A549 treated with Hydrocortisone at 1 μM for 4 hours (cell line): ENCODE measurements around the gene POGK. TPM values are rescaled to one million over a fixed set of nuclear protein-coding genes. Genes with fewer than 3 reads are reported as not detected.

ENCODE experiments used
- total RNA-seq: library from RNA; stranded (reverse); fragments of 200-300 nt; extraction: Qiagen RNA extraction; gene quantifications from 5 replicates; pipeline ENCODE4 v1.2.3, GENCODE V29; 2022

Gene POGK, protein sequence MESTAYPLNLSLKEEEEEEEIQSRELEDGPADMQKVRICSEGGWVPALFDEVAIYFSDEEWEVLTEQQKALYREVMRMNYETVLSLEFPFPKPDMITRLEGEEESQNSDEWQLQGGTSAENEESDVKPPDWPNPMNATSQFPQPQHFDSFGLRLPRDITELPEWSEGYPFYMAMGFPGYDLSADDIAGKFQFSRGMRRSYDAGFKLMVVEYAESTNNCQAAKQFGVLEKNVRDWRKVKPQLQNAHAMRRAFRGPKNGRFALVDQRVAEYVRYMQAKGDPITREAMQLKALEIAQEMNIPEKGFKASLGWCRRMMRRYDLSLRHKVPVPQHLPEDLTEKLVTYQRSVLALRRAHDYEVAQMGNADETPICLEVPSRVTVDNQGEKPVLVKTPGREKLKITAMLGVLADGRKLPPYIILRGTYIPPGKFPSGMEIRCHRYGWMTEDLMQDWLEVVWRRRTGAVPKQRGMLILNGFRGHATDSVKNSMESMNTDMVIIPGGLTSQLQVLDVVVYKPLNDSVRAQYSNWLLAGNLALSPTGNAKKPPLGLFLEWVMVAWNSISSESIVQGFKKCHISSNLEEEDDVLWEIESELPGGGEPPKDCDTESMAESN
- 24.4 to 34.2 TPM (median 28.3 TPM) in 5 replicates for total RNA-seq

DNA sequence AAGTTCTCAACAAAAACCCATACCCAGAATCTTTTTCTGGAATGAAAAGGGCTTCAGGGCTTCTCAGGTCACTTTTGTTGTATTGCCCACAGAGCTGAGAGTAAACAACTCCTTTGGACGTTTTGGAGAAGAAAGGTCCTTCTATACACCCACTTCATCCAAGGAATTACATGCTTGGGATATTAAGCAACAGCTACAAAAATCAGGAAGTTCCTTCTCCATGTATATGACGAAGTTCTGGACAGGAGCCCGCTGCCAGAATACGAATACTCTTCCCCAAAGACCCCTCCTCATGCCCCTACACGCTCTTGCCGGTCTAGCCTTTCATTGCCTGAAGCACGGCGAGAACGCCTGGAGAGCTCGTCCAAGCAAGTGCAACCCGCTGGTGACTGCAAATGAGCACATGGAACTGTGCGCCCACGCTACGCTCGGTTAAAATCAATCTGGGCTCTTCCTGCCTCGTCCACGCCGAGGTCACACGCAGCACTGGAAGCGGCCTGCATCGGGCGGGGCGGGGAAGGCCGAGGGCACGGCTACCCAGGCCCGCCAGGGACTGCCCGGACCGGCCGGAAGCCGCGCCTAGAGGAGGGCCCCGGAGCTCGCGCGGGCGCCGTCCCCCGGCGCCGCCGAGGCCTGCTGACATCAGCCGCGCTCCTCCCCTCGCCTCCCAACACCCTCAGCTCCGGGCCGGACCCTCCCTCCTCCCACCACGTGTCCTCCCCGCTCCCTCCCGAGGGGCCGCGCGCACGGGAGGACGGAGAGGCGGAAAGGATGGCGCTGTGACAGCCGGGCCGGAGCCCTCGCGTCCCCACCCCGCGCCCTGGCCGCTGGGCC is at the start of gene POGK:
TSS of gene POGK (plus strand) at position 710 of the 834 bp plus-strand sequence. CDS start 1,482 bp downstream, outside the sequence.

GRCh38 chr1:166875734-166876539 is 36.7 kb downstream of the POGK start, which contains the start of gene TADA1:
Gene TADA1 (minus strand): TSS chr1:166876264. CDS start chr1:166876233, 31 bp downstream.

Other genes starting within 250 kb of the POGK start
- 10.3 to 16.0 TPM (median 12.7 TPM) in 5 replicates for gene TADA1, start 36.8 kb downstream of the POGK start, total RNA-seq
- gene ILDR2, start 136.1 kb downstream of the POGK start, total RNA-seq = 0.01 to 0.06 TPM (median 0.02 TPM) in 4 of 5 replicates, not detected in the other
- gene MAEL, start 149.8 kb downstream of the POGK start, total RNA-seq = not detected in 5 replicates